HG02973 (cell line): ENCODE data around the gene PRKN.

Source experiments
- ATAC-seq: cut with Tn5 transposase; IDR thresholded peaks from one replicate; pipeline ENCODE4 v1.9.1; 2021; ENCODE audit warnings: moderate library complexity; ENCODE audit not compliant: unreplicated experiment

Gene PRKN

DNA sequence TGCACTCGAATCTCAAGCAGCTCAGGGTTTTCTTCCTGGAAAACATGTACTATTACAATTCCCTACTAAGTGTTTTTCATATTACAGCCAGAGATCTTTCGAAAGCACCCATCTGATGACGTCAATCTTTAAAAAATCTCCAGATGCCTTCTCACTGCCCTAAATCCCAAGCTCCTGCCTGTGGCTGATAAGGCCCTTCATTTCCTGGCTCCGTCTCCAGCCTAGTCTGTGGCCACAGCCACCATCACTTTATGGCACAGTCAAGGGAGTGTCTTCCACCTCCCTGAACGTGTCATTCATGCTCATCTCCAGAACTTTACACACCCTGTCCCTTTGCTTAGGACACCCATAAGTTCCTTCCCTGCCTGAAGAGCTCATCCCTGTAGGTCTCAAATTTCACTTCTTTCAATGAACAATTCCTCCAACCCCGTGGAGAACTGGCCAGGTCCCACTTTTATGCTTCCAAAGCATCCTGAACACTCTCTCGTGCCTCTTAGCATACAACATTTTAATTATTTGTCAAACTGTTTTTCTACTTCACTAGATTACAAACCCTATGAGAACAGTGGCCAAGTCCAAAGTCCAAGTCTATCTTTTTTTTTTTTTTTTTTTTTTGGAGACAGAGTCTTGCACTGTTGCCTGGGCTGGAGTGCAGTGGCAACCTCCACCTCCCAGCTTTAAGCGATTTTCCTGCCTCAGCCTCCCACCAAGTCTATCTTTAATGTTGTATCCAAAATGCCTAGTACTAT is 1347.6 kb downstream of the PRKN start:
- ATAC-seq, result no peak

- ATAC-seq, result no peak
These were observed 1349.5 kb downstream of the PRKN start for GRCh38 chr6:161378115-161378514.

DNA sequence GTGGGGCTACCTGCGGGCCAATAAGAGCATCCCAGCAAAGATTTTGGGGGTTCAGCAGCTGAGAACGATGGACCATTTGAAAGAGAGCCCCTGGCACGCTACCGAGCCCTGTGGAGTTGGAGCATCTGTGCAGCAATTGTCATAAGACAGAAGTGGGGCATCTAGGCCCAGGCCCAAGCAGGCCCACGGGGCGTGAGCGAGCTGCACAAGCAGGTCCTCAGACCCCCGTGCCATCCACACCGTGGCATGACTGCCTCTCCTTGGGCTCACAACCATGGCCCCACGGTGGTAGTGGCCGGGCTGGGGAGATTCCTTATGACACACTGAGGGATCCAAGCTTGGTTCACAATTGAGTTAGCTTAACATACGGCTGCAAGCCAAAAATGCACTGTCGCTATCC is 1350.5 kb downstream of the PRKN start:
- ATAC-seq, result no peak

DNA sequence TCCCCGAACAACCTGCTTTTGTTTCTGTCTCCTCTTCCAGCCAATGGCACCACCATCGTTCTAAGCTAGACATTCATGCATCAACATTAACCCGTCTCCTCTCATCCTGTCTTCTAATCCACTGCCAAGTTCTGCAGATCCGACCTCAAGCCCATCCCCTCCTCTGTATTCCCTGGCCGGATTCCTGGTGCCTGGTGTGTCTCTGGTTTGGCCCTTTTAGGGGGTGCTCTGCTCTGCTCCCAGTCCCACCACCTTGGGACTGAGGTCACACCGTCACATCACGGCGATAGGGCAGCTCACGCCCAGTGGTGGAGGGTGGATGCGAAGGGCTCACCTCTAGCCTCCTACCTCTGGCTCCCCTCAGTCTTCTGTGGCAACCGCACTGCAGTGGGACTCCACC is 1351.2 kb downstream of the PRKN start:
- ATAC-seq, result no peak

GRCh38 chr6:161374971-161375873 is 1352.3 kb downstream of the PRKN start:
- ATAC-seq, result no peak

DNA sequence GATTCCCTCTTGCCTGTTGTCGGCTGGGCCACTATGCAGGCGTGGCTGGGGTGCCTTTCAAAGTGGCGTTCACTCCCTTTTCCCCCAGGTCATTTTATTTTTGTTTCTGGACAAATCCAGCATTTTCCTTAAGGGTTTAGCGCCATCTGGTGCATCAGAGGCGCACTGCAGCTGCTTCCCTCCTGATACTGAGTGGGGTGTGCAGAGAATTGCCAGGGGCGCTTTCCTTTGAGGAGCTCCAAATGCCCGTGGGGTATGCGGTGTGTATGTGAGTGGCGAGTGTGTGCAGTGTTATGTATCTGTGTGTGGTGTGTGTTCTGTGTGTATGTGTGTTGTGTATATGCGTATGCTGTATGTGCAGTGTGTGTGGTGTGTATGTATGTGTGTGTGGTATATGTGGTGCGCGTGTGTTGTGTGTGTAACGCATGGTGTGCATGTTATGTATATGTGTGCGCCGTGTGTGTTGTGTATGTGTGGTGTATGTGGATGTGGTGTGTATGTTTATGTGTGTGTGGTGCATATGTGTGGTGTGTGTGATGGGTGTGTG is 1353.6 kb downstream of the PRKN start:
- ATAC-seq, result no peak

DNA sequence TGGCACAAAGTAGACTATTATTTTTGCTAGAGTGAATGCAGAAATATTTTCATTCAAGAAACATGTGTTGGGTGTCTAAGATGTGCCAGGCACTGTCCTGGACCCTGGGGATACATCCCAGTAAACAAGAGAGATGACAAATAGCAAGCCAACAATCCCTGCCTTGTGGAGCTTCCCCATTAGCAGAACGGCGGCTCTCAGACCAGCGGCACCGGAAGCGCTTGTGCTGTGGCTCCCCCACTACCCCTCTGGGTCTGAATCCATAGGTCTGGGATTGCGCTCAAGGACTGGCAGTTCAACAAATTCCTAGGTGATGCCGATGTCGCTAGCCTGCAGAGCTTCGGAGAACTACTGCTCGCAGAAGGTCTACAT is 1355.2 kb downstream of the PRKN start:
- no peak for ATAC-seq

DNA sequence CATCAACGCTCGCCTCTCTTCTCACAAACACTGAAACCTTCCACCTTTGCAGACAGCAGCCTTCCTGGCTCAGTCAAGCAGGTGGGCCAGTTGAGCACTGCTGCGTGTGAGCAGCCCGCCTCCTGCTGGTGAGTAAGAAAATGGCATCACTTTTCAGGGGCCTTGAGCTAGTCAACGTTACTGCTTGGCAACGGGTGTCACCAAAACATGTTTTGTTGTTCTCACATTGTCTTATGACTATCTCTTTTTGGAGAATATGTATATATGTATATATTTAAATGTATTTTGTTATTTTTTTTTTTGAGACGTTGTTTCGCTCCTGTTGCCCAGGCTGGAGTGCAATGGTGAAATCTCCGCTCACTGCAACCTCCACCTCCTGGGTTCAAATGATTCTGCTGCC is 1356.7 kb downstream of the PRKN start:
- ATAC-seq, result peak; percentile 94

- ATAC-seq, result no peak
These were observed 1358.2 kb downstream of the PRKN start for GRCh38 chr6:161369339-161369738.

DNA sequence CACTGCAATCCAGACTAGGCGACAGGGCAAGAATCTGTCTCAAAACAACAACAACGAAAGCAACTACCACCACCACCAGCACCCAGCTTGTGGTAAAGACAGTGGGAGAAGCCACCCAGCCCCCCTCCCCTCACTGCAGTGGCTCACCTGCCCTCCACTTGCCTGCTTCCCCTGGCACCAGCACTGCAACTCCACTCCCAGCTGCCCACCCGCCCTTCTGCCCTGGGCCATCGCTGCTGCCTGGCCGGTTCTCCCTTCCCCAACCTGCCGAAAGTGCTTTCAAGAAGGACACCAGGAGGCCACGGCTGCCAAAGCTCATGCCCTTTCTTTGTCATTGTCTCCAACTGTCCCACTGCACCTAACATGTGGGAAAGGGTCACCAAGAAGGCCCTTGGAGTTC is 1359.1 kb downstream of the PRKN start:
- no peak for ATAC-seq

GRCh38 chr6:161367472-161367871 is 1360.1 kb downstream of the PRKN start:
- ATAC-seq, result no peak

GRCh38 chr6:161366301-161366923 is 1361.2 kb downstream of the PRKN start:
- no peak for ATAC-seq

- ATAC-seq, result no peak
These were observed 1361.9 kb downstream of the PRKN start for GRCh38 chr6:161365633-161366032.

DNA sequence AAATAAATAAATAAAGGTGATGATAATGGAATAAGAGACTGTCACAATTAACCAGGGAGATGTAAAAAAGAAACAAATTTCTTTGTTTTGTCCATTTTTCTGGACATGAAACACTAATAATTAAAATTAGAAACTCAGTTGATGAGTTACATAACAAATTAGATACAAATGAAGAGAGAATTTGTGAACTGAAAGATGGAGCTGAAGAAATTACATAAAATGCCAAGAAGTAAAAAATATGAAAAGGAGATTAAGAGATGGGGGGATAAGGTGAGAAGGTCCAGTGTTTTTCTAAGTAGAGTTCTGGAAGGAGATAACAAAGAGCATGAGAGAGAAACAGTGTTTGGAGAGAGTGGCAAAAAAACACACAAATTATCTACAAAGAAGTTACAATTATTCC is 1364.3 kb downstream of the PRKN start:
- no peak for ATAC-seq

DNA sequence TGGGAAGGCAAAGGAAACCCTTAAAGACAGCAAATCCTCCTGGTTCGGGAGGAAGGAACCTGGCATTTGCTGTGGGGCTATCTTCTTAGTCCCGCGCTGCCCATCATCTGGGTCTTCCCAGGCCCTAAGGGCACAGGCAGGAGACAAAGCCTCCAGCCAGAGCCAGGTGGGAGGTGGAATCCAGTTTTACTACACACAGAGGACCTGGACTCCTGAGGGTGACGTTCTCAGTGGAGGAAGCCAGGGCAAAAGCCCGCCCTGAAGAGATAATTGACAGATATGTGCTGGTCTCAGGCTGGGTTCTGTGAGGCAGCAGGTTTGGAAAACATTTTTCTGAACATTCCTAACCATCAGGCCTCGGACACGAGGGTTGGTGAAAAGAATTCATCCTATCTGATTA is 1365.3 kb downstream of the PRKN start:
- no peak for ATAC-seq

GRCh38 chr6:161361529-161361928 is 1366.0 kb downstream of the PRKN start:
- ATAC-seq, result no peak

DNA sequence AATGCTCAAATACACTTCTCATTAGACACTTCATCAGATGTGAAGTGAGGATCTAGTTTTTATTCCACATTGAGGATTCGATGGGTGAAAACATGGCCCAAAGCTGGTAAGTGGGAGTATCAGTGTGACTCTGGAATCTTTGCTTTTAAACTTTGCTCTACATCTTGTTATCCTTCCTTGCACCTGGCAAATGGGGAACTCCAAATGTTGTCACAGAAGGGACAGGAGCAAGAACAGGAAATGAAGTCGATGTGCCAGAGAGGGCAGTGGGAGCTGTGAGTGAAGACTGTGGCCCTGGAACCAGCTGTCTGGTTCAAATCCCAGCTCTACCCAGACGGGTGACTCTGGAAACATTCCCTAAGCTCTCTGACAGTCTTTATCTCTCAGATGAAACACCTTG is 1367.0 kb downstream of the PRKN start:
- ATAC-seq, result no peak

- no peak for ATAC-seq
These were observed 1368.0 kb downstream of the PRKN start for GRCh38 chr6:161359618-161359945.

DNA sequence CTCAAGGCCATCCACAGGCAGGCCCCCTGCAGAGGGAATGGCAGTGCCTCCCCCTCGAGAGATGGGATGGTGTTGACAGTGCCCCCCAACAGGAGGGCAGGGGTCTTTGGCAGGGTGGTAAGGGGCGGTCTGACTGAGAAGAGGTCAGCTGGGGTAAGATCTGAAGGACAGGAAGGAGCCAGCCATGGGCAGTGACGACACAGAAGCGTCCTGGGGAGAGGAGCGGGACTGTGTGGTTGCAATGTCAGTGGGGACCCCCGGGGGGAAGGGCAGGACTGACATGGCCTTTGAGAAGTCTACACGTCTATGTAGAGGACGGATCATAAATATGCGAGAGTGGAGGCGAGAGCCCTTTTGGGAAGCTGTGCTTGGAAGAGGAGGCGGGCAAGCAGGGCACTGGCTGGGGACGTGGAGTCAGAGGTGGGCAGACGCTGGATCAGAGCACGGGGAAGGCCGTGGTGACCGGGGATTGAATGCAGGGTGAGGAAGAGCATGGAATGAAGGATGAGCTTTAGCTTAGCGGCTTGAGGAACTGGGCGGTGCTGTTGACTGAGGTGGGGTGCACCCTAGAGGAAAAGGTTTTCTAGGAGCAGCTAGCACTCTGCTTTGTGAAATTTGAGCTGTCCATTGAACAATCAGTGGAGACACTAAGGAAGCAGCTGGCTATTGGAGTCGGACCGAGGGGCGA is 1371.3 kb downstream of the PRKN start:
- ATAC-seq, result no peak

DNA sequence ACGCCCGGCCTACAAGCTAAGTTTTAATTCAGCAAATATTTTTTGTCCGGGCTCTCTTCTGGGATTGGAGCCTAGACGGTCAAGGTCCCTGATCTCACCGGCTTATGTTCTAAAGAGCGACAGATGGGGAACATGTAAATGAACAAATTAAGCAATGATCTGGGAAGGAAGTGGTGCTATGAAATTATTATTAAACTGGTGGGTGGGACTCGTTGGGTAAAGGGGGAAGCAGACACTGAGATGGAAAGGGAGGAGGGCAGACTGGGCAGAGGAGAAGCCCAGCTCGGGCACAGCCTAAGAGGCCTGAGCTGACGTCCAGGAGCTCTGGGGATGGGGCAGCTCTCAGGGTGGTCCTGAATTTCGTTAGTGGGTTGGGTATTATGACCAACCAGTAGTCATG is 1371.9 kb downstream of the PRKN start:
- ATAC-seq, result no peak

GRCh38 chr6:161354956-161355355 is 1372.6 kb downstream of the PRKN start:
- ATAC-seq, result no peak
